Measurements from ENCODE around the gene FYCO1.

FYCO1 gene

GRCh38 chr3:45868213-45868612 is 127.4 kb downstream of the FYCO1 start:
- peaks cover 4 to 5% of the 10 kb centered on the region in 2 donors for H3K9me3 Mint-ChIP-seq
- DNase-seq (no peak), ATAC-seq (replicated peaks) (no peak)
- peaks cover 0 to 5% of the 10 kb centered on the region in 2 donors for H3K36me3 Mint-ChIP-seq
- peaks cover 4 to 5% of the 10 kb centered on the region in 2 donors for H3K27me3 Mint-ChIP-seq
- no peak overlapping the region for H3K27ac Mint-ChIP-seq
- H3K4me1 Mint-ChIP-seq: peaks cover 25 to 53% of the 10 kb centered on the region in 2 donors
- H3K4me3 Mint-ChIP-seq: no peak overlapping the region

Measured in stimulated activated naive B cell treated with anti-CD40 and anti-IgM and Interleukin-4, amounts not matched to agents 10 μg/mL and 1 μg/mL and 100 μg/mL, for 72 hours (primary cell).